Measurements from ENCODE around the gene TOMM7.
"Not testable (repeated sequence)": the region's sequence is repeated elsewhere in the genome, so short reads cannot be mapped to it uniquely, and the experiment has no call there.

Gene TOMM7

DNA sequence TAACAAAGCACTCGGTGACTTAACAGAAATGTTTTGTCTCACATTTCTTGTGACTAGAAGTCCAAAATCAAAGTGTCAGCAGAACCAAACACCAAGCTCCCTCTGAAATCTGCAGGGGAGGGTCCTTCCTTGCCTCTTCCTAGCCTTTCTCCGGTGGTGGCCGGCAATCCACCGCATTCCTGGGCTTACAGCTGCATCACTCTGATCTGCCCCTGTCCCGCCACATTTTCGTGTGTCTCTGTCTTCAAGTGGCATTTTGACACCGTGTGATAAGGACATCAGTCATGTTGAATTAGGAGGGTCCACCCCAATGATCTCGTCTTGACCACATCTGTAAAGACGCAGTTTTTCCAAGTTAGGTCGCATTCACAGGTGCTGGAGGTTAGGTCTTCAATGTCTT lies 30.5 kb upstream of the TOMM7 start:
- DNase-seq = no peak

DNA sequence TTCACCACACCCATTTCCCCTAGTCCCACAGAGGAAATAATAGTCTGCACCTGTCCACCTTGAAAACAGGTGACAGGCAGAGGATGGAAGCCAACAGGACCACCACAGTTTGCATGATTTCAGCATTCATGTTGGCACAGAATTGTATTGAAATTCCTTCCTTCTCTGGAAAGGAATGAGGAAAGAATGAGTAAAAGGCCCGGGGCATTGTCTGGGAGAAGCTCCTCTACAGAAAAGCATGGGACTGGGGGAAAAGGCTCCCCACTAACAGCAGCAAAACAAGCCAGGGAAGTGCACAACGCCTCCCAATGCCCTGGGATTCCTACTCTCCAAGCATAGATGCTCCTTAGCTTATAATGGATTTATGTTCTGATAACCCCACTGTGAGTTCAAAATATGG lies 28.5 kb upstream of the TOMM7 start:
- no peak for DNase-seq

DNA sequence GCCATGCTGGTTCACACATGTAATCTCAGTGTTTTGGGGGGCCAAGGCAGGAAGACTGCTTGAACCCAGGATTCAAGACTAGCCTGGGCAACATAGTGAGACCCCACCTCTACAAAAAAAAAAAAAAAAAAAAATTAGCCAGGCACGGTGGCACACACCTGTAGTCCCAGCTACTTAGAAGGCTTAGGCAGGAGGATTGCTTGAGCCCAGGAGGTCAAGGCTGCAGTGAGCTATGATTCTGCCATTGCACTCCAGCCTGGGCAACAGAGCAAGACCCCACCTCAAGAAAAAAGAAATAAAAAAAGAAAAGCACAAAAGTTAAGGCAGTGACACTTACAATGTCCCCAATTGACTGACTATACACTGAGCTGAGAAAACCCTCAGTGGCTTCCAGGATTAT lies 27.7 kb upstream of the TOMM7 start:
- not testable (repeated sequence) for DNase-seq

- DNase-seq = no peak
Measured at GRCh38 chr7:22849662-22850061, 27.0 kb upstream of the TOMM7 start.

DNA sequence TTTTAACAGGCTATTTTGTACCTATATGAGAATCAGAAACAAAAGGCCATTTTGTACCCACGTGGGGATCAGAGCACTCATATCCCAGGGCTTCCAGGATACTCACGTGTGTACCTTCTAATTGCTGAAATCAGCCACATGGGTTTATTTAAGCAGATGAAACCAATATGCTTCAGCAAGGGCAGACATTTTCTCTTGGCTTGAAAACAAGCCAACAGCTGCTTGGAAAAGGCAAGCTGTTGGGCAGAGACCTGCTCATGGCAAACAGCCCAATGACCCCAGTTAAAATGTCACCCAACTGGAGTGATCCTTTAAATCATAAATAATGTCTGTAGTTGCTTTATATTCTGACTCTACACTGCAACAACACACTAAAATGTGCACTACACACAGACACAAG lies 26.5 kb upstream of the TOMM7 start:
- DNase-seq = no peak

DNA sequence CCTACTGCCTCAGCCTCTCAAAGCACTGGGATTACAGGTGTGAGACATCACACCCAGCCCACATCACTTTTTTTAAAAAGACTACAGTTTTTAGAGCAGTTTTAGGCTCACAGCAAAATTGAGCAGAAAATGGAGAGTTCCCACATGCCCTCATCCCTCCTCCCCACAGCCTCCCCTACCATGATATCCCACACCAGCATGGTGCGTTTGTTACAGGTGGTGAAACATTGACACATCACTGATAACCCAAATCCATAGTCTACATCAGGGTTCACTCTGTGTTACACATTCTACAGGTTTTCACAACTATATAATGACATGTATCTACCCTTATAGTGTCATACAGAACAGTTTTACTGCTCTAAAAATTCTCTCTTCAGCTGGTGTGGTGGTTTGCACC lies 24.3 kb upstream of the TOMM7 start:
- DNase-seq = no peak

- no peak for DNase-seq
Measured at GRCh38 chr7:22845221-22845834, 22.7 kb upstream of the TOMM7 start.

DNA sequence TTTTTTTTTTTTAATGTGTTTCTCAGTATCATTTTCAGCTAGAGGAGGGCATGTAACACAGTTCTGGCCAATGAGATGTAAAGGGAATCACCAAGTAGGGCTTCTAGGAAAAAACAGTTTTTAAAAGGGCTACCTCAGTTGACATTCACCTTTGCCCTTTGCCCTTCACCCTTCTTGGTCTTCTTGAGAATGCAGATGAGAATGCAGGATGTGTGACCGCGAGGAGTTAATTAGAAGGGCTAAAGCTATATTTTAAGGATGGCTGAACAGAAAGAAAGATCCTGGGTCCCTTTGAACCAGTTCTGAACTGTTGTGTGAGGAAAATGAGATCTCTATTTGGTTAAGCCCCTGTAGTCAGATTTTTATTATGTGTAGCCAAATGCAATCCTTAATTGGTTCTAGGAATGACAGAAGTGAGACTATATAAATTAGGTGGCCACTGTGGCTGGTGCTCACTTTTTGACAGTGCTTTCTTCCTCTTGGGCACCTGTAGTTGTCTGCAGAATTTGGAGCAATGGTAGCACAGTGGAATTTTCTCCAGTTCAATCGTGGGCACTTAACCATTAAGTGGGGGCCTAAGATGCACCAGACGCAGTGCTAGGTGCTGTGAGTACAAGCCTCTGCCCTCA lies 21.1 kb upstream of the TOMM7 start:
- no peak for DNase-seq

- no peak for DNase-seq
Measured at GRCh38 chr7:22842973-22843372, 20.3 kb upstream of the TOMM7 start.

DNA sequence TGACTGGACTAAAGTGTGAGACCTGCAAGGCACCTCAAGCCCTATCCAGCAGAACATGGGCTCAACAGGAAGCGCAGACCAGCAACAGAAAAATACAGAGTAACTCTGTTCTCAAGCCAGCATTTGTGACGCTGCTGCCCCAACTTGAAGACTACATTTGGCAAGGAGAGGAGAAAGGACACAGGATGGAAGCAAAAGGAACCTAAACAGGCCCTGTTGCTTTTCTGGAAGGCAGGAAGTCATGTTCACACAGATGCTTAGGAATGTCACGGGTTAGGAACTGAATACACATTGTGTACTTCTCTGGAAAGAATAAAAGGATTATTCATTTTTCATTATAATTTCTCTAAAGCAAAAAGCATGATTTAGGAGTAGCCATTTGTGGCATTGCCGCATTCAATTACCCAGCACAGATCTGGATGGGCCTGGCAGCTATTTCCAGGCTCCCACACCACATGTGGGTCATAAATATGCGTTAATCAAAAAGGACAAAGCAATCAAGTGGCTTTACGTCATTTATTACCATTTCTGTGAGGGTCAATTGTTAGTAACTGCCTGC lies 19.8 kb upstream of the TOMM7 start:
- no peak for DNase-seq

DNA sequence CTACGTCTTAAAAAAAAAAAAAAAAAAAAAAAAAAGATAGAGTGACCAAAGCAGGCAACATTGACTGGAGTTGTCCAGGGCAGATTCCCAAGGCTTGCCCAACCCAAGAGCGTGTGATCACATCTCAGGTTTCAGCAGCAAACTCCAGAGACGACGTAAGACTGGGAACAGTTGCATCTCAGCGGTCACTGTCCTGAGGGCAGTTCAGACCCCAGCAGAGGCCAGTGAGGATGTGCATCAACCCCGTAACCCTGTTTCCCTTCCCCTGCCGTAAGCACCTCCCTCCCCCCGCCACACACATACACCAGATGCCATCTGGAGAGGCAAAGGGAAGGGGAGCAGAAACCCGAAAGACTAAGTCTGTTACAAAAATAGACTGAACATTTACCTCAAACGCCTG lies 19.3 kb upstream of the TOMM7 start:
- DNase-seq = no peak

GRCh38 chr7:22837308-22837707 lies 14.7 kb upstream of the TOMM7 start:
- DNase-seq = no peak

DNA sequence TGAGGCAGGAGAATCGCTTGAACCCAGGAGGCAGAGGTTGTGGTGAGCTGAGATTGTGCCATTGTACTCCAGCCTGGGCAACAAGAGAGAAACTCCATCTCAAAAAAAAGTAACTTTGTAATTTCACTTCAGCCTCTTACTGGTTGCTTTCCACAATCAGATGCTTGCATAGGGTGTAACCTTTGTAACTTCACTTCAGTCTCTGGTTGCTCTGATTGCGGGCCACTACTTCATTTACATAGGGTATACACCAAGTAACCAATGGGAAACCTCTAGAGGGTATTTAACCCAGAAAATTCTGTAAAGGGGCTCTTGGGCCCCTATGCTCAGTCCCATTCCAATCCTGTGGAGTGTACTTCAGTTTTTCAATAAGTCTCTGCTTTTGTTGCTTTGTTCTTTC lies 13.9 kb upstream of the TOMM7 start:
- not testable (repeated sequence) for DNase-seq

DNA sequence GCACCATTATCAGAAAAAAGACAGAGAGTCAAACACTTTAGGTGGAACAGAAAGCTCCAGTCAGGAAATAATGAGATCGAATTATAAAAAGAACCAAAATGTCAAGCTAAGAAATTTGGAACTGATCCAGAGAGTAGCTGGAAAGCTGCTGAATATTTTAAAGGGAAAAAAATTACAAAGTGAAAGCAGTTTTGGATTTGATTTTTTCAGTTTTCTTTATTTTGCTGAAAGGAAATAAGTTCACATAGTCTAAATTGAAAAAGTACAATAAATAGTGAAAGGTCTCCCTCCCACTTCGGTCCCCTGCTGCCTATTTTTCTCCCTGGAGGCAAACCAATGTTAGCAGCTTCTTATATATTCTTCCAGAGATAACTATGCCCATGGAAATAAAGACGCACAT lies 11.3 kb upstream of the TOMM7 start:
- no peak for DNase-seq

- DNase-seq = no peak
Measured at GRCh38 chr7:22833113-22833855, 10.6 kb upstream of the TOMM7 start.

- no peak for DNase-seq
Measured at GRCh38 chr7:22832401-22832800, 9.8 kb upstream of the TOMM7 start.

- DNase-seq = no peak
Measured at GRCh38 chr7:22831602-22832305, 9.1 kb upstream of the TOMM7 start.

- no peak for DNase-seq
Measured at GRCh38 chr7:22827563-22827962, 4.9 kb upstream of the TOMM7 start.

DNA sequence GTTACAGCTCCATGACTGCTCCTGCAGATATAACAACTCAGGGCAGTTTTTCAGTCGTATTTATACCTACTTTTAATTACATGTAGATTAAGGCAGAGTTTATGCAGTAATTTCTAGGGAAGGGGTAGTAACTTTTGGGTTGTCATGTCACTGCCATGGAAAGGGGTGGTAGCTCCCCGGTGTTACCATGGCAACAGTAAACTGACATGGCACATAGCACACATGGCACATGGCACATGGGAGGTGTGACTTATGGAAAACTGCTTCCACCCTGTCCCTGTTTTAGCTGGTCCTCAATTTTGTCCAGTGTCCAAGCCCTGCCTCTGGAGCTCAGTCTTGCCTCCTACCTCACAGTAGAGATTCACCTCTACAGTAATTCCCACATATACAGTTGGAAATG lies 3.9 kb upstream of the TOMM7 start:
- no peak for DNase-seq

GRCh38 chr7:22824760-22825159 lies 2.1 kb upstream of the TOMM7 start:
- DNase-seq = no peak

DNA sequence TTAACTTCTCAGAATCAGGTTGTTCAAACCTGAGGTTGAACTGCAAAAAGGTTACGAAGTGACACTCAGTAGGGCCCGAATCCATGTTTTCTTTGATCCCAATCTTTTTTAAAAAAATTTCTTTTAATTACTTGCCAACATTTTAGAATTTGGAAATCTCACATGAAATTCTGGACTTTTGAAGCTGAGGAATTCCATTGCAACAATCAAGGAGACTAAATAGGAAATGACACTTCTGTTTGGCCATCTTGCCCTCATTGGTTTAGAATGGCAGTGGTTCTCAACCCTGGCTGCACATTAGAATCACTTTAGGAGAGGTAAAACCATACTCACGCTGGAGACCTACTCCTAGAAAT lies 471 bp upstream of the TOMM7 start:
- no peak for DNase-seq

DNA sequence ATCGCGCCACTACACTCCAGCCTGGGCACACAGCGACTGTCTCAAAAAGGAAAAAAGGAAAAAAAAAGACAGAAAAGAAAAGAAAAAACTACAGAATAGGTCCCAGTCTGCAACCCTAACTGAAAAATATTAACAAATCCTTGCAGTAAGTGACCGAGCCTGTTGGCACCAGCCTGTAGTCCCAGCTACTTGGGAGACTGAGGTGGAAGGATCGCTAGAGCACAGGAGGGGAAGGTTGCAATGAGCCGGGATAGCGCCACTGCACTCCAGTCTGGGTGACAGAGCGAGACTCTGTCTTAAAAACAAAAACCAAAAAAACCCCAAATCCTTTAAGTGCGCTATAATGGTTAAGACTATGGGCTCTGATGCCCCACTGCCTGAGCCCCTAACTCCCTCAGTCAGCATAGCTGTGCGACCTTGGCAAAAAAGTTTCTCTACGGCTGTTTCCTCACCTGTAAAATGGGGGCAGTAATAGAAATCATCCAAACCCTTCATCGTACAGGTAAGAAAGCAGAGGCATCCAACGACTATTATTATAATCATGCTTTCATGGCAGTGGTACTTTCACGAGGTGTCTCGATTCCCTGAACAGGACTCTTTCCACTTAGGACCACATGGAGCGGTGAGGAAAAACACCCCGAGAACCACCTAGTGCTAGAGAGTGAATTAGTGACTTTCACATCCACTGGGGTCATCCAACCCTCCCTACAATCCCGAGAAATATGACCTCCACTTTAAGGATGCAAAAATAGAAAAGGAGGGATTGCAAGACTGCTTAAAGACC lies 755 bp downstream of the TOMM7 start:
- DNase-seq = no peak

DNA sequence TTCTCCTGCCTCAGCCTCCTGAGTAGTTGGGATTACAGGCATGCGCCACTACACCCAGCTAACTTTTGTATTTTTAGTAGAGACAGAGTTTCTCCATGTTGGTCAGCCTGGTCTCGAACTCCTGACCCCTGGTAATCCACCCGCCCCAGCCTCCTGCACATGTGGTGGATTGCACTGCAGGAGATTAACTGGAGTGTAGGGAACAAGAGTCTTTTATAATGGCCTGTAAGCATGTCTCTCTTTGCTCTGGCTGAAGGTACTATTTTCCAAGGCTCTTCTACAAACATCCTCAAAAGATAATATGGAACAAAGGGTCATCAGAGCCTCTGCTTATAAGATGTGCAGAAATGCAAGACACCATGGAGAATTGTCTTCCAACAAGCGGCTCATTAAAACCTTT lies 3.2 kb downstream of the TOMM7 start:
- DNase-seq = no peak

Data from stimulated activated CD4-positive, alpha-beta T cell treated with anti-CD3 and anti-CD28 coated beads, Interleukin-12 subunit alpha, Interleukin-12 subunit beta, amount 100 ng/mL, for 4 hours (primary cell).